ENCODE results near the gene PYGO1.
"Not testable (repeated sequence)": the region's sequence is repeated elsewhere in the genome, so short reads cannot be mapped to it uniquely, and the experiment has no call there.

PYGO1 gene

DNA sequence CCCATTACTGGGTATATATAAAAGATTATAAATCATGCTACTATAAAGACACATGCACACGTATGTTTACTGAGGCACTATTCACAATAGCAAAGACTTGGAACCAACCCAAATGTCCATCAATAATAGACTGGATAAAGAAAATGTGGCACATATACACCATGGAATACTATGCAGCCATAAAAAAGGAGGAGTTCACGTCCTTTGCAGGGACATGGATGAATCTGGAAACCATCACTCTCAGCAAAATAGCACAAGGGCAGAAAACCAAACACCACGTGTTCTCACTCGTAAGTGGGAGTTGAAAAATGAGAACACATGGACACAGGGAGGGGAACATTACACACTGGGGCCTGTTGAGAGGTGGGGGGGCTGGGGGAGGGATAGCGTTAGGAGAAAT is 82.7 kb downstream of the PYGO1 start:
- DNase-seq = not testable (repeated sequence)

DNA sequence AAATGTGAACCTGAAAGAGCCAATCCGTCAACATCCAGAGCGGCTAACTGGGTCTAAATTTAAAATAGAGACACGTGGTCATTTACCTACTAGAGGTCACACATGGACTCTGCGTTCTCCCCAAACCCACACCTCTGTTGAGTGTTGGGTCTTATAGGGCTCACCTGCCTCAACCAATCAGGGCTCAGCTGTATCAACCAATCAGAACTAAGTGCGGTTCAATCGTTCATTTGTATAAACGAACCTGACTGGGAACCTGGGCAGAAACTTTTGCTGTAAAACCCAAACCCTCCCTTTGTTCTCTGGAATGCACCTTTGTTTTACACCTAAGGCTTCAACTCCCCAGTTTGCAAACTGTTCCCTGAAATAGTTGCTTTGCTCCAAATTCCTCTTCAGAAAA is 89.0 kb downstream of the PYGO1 start:
- DNase-seq = no peak

DNA sequence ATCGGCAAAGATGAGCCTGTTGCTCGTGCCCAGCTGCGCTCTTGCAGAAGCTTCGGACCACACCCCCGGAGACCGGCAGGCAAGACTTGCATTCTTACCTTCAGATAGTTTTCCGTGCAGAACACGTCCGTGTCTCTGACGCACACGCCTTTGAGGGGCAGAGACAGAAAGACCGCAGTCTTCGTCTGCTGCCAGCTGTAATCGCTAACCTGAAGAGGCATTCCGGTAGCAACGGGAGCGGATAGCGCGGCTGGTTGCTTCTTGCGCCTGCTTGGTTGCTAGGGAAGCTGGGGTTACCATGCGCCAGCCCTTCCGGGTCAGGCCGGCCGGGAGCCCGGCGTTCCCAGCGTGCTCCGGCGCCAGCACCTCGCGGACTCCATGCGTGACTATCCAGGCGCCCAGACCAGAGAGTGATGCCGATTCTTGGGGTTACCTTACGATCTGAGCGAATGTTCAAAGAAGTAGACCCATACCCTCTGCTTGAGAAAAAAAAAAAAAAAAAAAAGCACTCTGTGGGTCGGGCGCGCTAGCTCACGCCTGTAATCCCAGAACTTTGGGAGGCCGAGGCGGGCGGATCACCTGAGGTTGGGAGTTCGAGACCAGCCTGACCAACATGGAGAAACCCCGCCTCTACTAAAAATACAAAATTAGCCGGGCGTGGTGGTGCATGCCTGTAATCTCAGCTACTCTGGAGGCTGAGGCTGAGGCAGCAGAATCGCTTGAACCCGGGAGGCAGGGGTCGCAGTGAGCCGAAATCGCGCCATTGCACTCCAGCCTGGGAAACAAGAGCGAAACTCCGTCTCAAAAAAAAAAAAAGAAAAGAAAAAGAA is 89.8 kb downstream of the PYGO1 start:
- DNase-seq = peak; percentile 64 to 68

DNA sequence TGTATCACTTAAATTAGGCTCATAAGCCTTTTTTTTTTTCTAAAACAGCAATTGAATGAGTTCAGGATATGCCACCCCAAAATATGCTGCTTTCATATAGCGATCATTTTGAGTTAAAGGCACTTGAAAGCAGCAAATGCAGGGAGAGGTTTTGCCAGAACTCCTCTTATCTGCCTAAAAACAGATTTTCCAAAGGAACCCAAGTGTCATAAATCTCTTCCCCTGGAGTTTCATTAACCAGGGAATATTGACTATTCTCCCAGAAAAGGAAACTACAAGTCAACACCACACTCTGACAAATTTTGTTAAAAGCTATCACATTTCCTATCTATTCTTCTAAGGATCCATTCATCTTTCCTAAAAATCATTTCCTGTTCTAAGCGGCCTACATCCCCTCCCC is 91.4 kb downstream of the PYGO1 start:
- no peak for DNase-seq

DNA sequence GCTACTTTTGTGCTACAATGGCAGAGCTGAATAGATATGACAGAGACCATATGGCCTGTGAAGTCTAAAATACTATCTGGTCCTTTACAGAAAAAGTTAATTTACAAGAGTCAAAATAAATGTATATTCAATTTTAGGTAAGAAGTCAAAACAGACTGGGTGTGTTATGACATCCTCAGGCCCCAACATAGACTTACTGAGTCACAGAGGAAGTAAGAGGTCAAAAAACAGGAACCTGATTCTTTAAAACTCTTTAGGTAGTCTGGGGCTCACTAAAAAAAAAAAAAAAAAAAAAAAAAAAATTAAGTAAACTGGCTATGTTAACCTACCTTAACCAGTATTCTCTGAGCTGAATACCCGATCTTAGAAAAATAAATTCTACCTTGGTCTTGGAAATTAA is 93.2 kb downstream of the PYGO1 start:
- DNase-seq = no peak

DNA sequence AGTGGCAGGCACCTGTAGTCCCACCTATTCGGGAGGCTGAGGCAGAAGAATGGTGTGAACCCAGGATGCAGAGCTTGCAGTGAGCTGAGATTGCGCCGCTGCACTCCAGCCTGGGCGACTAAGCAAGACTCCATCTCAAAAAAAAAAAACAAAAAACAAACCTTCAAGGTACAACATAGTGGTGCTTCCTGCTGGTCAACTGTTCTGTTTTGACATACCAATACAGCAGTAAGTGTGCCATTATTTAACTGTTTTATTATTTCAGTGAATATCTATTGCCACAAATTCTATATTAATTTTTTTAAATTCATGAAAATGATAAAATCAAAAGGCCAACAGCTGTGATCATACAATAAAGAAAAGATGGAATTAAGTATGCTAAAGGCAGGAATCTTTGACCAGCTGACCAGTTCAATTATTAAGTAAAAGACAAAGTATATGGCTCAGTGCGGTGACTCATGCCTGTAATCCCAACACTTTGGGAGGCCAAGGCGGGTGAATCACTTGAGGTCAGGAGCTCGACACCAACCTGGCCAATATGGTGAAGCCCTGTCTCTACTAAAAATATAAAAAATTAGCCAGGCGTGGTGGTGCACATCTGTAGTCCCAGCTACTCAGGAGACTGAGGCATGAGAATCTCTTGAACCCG is 99.1 kb downstream of the PYGO1 start:
- not testable (repeated sequence) for DNase-seq

Data from stimulated activated CD4-positive, alpha-beta T cell treated with anti-CD3 and anti-CD28 coated beads, Interleukin-2, amount 100 ng/mL, for 48 hours (primary cell).